Measurements from ENCODE around the gene OR2W3. TPM values are rescaled to one million over a fixed set of nuclear protein-coding genes. Genes with fewer than 3 reads are reported as not detected.

OR2W3 gene
- polyA plus RNA-seq, 2 of the 4 experiments (the other 2 are of a cell fraction): not detected

- 44% methylated on average over 8 of the region's 9 CpGs for WGBS (ENCODE audit: missing lambda C conversion rate)
- FAIRE-seq: no peak
Observed at GRCh38 chr1:247935781-247936180, 40.4 kb downstream of the OR2W3 start.

GRCh38 chr1:247936415-247936814 is 41.0 kb downstream of the OR2W3 start:
- 57% methylated on average over 18 of the region's 18 CpGs for WGBS (ENCODE audit: missing lambda C conversion rate)
- CTCF ChIA-PET: no interaction called here
- TF ChIP-seq TFCP2L1 (CRISPR knock-in tag; IDR thresholded peaks at IDR 0.05) (no peak), CHD4 (IDR thresholded peaks at IDR 0.05; ENCODE audit: borderline replicate concordance) (no peak), MAFK (IDR thresholded peaks at IDR 0.05; ENCODE audit: partially characterized antibody) (no peak), CBX8 (IDR thresholded peaks at IDR 0.05) (no peak), E2F6 (IDR thresholded peaks at IDR 0.05; ENCODE audit: borderline replicate concordance, low read depth) (no peak), ZSCAN20 (CRISPR knock-in tag; IDR thresholded peaks at IDR 0.05) (no peak), FOSL2 (IDR thresholded peaks at IDR 0.05) (no peak), FOSL2 (CRISPR knock-in tag; IDR thresholded peaks at IDR 0.05) (no peak), CEBPB (IDR thresholded peaks at IDR 0.05) (no peak), ZC3H11A (IDR thresholded peaks at IDR 0.05) (no peak), HEYL (CRISPR knock-in tag; IDR thresholded peaks at IDR 0.05) (no peak), RARB (CRISPR knock-in tag; IDR thresholded peaks at IDR 0.05) (no peak), ZFP36 (IDR thresholded peaks at IDR 0.05; ENCODE audit: borderline replicate concordance, partially characterized antibody) (no peak), POLR2AphosphoS2 (conservative IDR thresholded peaks at IDR 0.05; ENCODE audit: low read length) (no peak), REST (IDR thresholded peaks at IDR 0.05) (no peak)
- TF ChIP-seq, protein P1, sequence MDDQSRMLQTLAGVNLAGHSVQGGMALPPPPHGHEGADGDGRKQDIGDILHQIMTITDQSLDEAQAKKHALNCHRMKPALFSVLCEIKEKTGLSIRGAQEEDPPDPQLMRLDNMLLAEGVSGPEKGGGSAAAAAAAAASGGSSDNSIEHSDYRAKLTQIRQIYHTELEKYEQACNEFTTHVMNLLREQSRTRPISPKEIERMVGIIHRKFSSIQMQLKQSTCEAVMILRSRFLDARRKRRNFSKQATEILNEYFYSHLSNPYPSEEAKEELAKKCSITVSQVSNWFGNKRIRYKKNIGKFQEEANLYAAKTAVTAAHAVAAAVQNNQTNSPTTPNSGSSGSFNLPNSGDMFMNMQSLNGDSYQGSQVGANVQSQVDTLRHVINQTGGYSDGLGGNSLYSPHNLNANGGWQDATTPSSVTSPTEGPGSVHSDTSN (IDR thresholded peaks at IDR 0.05): no peak
- DNase-seq (ENCODE audit: low read depth in 1 of 2, low spot score in 1 of 2) (no peak), FAIRE-seq (no peak), ATAC-seq (no peak)
- H3K4me2 ChIP-seq: no peak overlapping the region
- H3K4me1 ChIP-seq: no peaks in the 10 kb centered on the region
- H3K9me3 ChIP-seq: peaks cover 3% of the 10 kb centered on the region; the same call in 1 of the 3 replicates
- H3K27ac ChIP-seq: no peak overlapping the region
- no peak overlapping the region for H3K4me3 ChIP-seq
- POLR2A ChIA-PET: no interaction called here

More at GRCh38 chr1:247935781-247936180, 40.4 kb downstream of the OR2W3 start:
- Histone ChIP-seq H3K4me2 (no peak overlapping the region), H3K4me3 (no peak overlapping the region), H3K4me1 (no peaks in the 10 kb centered on the region), H3K27ac (no peak overlapping the region), H3K9me3 (peaks cover 3% of the 10 kb centered on the region; the same call in 1 of the 3 replicates)
- ATAC-seq (no peak), DNase-seq (ENCODE audit: low read depth in 1 of 2, low spot score in 1 of 2) (no peak)
- TF ChIP-seq SREBF2 (IDR thresholded peaks at IDR 0.05) (no peak), EHF (CRISPR knock-in tag; IDR thresholded peaks at IDR 0.05) (no peak), TP53 (CRISPR knock-in tag; IDR thresholded peaks at IDR 0.05) (no peak), KDM1A (IDR thresholded peaks at IDR 0.05; ENCODE audit: low read depth) (no peak)
- TF ChIP-seq, protein P2, sequence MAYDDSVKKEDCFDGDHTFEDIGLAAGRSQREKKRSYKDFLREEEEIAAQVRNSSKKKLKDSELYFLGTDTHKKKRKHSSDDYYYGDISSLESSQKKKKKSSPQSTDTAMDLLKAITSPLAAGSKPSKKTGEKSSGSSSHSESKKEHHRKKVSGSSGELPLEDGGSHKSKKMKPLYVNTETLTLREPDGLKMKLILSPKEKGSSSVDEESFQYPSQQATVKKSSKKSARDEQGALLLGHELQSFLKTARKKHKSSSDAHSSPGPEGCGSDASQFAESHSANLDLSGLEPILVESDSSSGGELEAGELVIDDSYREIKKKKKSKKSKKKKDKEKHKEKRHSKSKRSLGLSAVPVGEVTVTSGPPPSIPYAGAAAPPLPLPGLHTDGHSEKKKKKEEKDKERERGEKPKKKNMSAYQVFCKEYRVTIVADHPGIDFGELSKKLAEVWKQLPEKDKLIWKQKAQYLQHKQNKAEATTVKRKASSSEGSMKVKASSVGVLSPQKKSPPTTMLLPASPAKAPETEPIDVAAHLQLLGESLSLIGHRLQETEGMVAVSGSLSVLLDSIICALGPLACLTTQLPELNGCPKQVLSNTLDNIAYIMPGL (CRISPR knock-in tag; IDR thresholded peaks at IDR 0.05; ENCODE audit: borderline replicate concordance): no peak
- ChIA-PET CTCF (no interaction called here), POLR2A (no interaction called here)

All from A549 (cell line).